Stimulated activated CD8-positive, alpha-beta memory T cell treated with anti-CD3 and anti-CD28 coated beads, Interleukin-7, amount 100 ng/mL, for 1 hour (primary cell): ENCODE data around the gene TOM1L2.

Experiments used
- DNase-seq, 2 donors: peaks; one replicate each; pipeline ENCODE4 v3.0.0-alpha.2; 2020; ENCODE audit warnings: low read depth in 2 of 2

TOM1L2 gene

DNA sequence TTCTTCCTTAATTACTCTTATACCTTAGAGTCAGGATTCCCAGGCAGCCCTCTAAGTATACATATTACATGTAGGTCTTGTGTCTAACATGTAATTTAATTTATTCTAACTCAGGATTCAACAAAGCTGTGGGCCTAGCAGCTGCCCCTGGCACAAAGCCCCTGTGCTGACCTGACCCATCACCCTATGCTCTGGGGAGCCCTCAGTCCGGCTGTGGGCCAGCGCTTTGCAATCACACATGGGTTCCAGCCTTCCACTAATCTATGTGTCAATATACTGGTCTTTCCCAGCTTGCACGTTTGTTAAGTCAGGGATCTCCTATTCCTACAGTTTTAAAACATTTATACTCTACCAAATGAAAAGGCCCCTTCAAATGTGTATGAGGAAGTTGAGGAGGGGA is 72.7 kb downstream of the TOM1L2 start:
- no peak for DNase-seq

DNA sequence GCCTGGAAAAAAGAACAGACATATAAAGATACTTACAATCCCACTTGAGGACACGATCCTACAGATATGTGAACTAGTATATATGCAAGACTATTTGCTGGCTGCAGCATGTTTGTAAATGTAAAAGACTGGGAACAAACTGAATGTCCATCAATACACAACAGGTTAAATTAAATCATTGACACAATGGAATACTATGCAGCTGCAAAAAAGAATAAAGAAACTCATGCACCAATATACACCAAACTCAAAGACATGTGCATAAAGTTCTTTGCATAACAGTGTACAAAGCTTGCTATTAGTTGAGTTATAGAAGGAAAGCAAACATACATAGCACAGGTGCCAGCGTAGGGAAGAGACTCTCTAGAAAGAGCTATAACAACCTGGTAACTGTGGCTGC is 73.5 kb downstream of the TOM1L2 start:
- DNase-seq: no peak

DNA sequence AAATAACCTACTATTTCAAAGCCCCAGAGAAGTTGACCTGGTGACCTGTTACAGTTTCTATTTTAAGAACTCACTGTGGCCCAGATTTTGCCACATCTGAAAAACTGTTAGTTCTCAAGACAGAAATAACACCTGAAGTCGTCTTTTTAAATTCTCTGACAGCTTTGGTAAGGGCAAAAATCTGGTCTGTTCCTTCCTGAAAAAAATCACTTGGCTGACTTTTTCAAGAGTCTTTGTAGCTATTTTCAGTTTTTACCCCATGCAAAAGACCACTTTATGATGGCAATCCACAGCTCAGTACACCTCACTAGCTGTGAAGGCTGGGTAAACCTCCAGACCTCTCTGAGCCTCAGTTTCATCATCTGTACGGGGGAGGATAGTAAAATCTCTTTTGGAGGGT is 74.8 kb downstream of the TOM1L2 start:
- no peak for DNase-seq

DNA sequence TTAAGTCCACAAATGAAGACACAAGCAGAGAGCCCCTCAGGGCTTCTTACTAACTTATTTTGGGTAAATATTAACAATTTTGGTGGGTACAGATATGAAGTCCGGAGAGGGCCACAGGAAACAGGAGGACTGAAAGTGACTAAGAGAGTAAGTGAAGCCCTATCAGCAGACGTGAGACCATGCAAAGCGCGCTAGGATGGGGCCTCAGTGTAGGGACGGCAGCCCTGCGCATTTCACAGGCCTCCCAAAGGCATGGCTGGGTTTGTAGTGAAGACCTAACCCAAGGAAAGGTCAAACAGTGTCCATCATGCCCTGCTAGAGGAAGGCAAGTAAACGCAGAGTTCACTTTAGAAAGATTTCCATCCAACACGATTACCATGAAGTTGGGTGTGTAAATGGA is 75.5 kb downstream of the TOM1L2 start:
- DNase-seq: no peak

DNA sequence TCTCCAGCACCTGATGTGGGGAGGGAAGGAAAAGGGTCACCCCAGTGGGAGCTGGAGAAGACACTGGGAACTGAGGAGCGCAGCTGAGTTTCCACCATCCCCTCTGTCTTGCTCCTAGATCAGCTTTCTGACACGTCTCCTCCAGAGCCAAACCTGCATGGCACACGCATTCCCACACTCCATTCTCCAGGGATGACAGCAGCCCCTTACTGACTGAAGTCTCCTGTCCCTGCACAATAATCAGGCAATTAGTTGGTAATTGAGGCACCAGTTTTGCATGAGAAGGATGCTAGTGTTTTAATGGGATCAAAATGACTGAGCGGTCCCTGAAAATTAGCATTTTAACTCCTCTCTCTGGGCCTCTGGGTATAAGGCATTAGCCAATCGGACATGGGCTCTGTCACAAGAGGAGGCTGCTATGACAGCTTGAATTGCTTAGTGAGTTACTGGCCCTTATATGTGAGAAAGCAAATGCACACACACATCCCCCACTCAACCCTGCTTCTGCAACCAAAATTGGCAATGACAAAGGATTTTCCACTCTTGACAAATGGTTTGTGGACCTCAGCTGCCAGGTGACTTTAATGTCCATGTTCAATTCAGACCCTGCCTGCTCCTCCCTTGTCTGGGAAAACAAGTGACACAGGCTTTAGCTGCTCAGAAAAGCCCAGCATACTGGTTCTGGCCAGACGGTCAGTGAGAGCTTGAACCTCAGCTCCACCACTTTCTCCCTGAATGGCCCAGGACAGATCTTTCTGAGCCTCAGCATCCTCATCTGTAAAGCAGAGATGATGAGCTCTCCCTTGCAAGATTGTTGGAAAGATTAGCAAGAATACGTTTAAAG is 78.2 kb downstream of the TOM1L2 start:
- no peak for DNase-seq

GRCh38 chr17:17892731-17893130 is 79.5 kb downstream of the TOM1L2 start:
- no peak for DNase-seq

DNA sequence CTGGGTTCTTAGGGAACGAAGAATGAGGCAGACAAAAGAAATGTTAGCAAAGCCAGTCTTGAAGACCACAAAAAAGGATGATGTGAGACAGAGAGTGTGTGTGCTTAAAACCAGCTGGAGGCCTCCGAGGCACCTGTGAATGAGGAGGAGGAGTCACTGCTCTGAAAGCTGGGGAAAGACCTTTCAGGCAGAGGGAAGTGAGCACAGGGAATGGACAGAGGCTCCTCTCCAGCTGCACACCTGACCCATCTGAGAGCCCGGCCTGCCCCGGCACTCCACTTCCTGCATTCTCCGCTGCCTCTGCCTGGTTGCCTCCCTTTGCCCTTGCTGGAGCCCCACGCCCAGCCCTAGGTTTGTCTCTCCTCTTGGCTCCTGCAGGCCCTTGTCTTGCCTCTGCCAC is 80.2 kb downstream of the TOM1L2 start:
- DNase-seq: no peak

DNA sequence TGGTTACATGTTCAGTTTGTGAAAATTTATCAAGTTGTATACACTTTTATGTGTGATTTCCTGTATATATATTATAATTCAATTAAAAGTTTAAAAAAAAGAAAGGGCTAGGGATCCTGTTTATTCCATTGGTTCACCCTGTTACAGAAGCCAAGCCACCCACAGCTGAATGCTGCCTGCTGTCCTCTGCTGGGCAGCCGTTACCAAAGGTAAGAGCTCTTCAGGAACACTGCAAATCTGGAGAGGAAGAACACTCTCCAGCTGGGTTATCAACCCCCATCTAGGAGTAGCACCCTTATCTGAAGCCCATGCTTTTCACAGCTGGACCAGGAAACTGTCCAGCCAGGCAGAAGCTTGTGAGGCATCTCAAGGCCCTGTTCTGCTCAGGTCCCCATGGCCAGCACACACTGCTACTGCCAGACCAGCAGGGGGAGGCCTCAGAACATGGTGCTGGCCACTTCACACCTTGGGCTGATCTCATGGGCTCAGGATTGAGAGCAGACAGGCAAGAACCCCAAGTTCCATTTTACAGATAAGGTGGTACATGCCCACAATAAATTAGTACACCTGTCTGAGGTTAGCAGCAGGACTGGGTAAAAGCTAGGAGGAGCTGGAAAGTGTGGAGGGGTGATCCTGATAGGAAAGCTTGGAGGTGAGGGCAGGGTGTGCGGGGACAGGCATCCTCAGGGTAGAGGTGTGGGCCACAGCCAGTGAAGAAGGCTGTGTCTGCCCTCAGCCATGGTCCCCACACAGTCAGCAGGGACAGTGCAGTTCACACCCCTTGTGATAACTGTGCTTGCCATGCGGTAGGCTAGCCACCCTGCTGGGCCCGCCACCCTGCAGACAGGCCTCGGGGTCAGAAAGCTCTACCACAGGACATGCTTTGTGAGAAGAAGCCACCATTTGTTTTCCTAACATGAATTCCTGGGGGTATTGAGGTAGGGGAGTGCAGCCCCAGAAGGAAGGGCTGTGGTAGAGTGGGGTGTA is 81.1 kb downstream of the TOM1L2 start:
- DNase-seq: no peak

- DNase-seq: no peak
Observed at GRCh38 chr17:17889922-17890321, 82.3 kb downstream of the TOM1L2 start.

DNA sequence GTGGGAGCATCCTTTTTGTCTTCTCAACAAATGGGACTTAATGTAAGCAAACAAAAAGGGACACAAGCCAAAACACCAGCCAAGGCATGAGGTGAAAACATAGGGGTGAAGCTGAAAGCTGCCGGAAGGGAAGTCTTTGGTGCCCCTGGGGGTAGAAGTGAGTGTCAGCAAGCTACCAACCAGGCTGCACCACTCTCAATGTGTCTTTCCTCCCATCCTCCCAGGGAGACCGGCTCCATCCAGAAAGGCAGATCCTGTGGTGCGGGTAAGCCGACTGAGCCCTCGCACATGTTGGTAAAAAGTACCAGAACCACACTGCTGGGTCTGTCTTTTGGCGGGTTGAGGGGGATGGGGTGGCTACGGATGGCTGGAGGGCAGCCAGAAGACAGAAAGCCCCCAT is 83.4 kb downstream of the TOM1L2 start:
- no peak for DNase-seq

DNA sequence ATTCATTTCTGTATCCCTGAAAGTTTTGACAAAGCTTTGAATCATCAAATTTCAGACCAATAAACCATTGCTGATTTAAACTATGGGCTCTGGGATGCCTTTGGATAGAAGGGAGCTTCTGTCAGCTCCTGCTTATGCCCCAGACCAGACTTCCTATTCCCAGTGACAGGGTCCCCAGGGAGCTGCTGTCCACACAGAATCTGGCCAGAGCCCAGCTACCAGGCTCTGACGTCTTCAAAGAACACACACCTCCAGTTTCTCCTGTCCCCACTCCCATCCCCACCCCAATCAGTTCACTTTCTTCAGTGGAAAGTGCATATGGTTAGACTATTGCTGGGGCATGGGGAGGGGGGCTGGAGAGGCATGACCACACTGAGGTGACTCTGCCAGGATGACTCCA is 83.8 kb downstream of the TOM1L2 start:
- no peak for DNase-seq

DNA sequence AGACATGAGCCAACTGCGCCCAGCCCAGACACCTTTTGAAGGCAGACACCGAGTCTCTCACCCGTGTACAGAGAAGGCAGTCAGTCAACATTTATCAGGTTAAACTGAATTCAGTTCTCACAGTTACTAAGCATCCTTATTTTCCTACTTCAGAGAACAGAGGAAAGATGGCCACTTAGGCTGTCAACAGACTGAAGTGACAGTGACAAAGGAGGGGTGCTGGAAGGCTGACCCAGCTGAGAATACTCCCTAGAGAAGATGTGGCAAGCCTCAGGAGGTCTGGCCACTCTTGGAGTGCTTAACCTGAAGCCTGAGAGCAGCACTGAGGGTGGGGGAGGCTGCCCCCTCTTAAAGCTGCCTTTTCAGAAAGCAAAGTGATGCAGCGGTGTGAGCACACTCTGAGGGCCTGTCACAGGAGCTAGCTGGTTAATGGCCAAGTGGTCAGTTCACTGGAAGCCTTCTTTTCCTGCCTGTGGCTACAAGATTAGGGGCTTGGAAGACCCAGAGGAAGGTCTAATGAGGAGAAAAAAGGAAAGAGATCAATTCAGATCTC is 84.4 kb downstream of the TOM1L2 start:
- no peak for DNase-seq

- DNase-seq: no peak
Observed at GRCh38 chr17:17886726-17887125, 85.5 kb downstream of the TOM1L2 start.

DNA sequence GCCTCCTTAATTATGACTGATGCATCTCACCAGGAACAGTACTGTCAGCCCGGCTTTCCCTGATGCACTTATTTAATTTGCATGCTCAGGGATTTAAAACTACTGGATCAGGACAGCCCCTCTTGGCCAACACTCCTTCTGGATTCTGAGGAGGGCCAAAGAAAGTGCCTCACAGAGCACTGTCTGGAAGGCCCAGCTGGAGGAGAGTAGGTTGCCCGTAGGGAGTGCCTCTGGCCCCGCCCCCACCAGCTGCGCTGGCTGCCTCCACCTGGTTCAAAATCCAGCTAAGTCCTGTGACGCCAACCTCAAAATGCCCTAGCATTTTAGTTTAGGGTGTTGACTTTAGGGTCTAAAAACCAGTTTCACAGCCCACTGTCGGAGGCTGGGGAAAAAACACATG is 86.0 kb downstream of the TOM1L2 start:
- DNase-seq: no peak

- no peak for DNase-seq
Observed at GRCh38 chr17:17884391-17885357, 87.5 kb downstream of the TOM1L2 start.

DNA sequence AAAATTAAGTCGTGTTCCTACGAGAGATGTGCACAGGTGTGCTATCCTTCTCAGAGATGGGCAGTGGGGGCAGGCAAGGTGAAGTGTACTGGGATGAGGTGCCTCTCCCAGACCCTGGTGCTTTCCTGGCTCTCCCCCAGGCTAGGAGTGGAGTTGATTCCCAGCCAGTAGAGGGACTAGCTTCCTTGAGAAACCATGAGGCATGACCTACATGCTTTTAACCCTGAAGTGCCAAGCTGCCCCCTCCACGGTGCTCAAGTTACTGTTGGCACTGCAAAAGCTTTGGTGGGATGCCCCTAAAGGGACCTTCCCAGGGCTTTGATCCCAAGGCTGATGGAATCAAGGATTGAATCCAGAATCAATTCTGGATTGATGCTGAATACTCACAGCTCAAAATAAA is 88.4 kb downstream of the TOM1L2 start:
- DNase-seq: no peak

DNA sequence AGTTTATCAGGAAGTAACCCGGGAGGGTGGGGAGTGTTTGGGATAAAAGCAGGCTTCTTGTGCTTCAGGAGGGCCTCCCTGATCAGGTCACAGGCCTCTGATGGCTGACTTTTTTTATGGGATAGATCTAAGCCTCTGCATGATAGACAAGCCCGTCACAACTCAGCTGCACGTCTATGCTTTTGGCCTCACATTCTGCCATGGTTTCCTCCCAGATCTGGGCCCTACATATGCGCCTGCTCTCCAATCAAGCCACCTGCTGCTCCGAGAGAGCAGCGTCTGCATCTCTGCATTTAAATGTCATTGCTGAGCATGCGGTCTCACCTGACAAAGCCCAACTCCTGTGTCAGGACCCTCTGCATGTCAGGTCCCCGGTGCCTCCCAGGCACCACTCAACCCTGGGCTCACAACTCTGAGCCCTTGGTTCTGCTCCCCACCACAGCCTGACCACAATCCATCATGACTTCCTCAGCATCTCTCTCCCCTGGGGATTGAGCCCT is 90.1 kb downstream of the TOM1L2 start:
- no peak for DNase-seq

- DNase-seq: no peak
Observed at GRCh38 chr17:17880577-17881196, 91.5 kb downstream of the TOM1L2 start.

DNA sequence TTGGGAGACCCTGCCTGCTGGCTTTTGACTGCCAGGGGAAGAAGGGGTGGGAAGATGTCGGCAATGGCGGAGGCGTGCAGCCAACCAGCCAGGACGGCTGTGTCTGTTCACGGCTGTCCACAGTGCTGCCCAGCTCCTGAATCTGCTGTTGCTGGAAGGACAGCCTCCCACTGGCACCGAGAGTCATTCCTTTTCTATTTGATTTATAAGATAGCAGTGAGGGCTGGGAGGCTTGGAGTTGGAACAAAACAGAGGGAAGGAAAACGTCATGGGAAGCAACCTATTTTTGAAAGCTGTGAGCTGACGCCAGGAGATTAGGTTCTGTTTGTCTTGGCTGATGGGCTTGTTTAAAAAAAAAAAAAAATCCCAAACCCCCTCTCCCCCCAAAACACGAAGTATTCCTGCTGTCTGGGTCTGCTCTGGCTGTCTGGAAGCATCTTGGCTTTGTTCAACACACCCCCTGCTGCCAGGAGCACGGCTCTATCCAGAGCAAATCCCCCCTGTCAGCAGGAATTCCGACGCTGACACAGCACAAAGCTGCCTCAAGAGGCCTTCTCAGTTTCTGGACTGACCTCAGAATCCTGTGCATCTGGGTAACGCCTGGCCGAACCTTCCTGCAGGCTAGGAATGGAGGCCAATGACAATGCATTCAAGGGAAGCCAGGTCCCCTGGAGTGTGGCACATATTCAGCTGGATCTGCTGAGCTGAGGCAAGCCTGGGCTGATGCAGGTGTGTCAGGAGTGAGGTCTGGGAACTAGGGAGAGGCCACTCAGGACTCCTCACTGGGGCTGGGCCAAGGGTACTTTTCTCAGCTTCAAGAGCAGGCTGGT is 94.5 kb downstream of the TOM1L2 start:
- no peak for DNase-seq
